ENCODE measurements around the gene NAT10. TPM values are rescaled to one million over a fixed set of nuclear protein-coding genes. Genes with fewer than 3 reads are reported as not detected.

The NAT10 gene
- total RNA-seq, 1 donor from 2014 or later = 32.2 TPM

DNA sequence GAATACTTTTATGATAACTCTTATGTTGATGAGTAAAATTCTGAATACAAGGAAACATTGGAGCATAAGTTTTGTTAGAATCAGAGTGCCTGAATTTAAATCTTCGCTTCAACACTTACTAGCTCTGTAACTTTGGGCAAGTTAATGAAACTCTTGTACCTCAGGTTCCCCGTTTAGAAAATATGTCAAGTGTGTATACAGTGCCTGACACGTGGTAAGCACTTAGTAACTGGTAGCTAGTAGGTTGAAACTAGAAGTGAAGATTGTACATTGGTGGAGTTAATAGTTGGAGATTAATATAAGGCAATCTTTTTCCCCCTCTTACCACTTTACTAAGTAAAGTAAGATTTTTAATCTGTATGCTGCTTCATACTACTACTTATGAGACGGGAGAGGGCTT, 24.8 kb upstream of the NAT10 start:
- no peaks in the 10 kb centered on the region for H3K9me3 ChIP-seq (ENCODE audit: insufficient read depth, low read depth, low read length)
- Mint-ChIP-seq H3K4me3 (ENCODE audit: unreplicated experiment) (no peak overlapping the region), H3K27me3 (ENCODE audit: low read depth, unreplicated experiment) (no peaks in the 10 kb centered on the region), H3K27ac (ENCODE audit: unreplicated experiment) (no peak overlapping the region), H3K36me3 (ENCODE audit: low read depth, unreplicated experiment) (peaks cover 28% of the 10 kb centered on the region), H3K4me1 (ENCODE audit: low read depth, unreplicated experiment) (peaks cover 21% of the 10 kb centered on the region), H3K9me3 (ENCODE audit: unreplicated experiment) (no peaks in the 10 kb centered on the region)
- no peak for DNase-seq (ENCODE audit: low read depth)
- H3K27ac ChIP-seq (ENCODE audit: low read depth, low read length) = no peak overlapping the region
- H3K4me3 ChIP-seq (ENCODE audit: insufficient read depth, low read depth, low read length) = no peak overlapping the region
- H3K27me3 ChIP-seq (ENCODE audit: insufficient read depth, low read length) = no peaks in the 10 kb centered on the region
- H2AFZ ChIP-seq (ENCODE audit: low read depth, low read length) = no peak overlapping the region
- peaks cover 83% of the 10 kb centered on the region for H4K20me1 ChIP-seq (ENCODE audit: insufficient read depth, low read length)
- peaks cover 6% of the 10 kb centered on the region for H3K4me1 ChIP-seq (ENCODE audit: insufficient read depth, low read length)
- no peak overlapping the region for H3K9ac ChIP-seq (ENCODE audit: low read length)
- no peak for TF ChIP-seq EZH2 (IDR thresholded peaks at IDR 0.05; ENCODE audit: insufficient read depth, low read length)
- TF ChIP-seq CTCF (IDR thresholded peaks at IDR 0.05; ENCODE audit: insufficient read depth, low read depth, low read length) = no peak
- no peak for FAIRE-seq
- H3K36me3 ChIP-seq (ENCODE audit: insufficient read depth, low read length) = peaks cover 73% of the 10 kb centered on the region
- no peak overlapping the region for H3K4me2 ChIP-seq (ENCODE audit: low read length)
- H3K79me2 ChIP-seq (ENCODE audit: insufficient read depth, low read length) = peaks cover 96% of the 10 kb centered on the region

DNA sequence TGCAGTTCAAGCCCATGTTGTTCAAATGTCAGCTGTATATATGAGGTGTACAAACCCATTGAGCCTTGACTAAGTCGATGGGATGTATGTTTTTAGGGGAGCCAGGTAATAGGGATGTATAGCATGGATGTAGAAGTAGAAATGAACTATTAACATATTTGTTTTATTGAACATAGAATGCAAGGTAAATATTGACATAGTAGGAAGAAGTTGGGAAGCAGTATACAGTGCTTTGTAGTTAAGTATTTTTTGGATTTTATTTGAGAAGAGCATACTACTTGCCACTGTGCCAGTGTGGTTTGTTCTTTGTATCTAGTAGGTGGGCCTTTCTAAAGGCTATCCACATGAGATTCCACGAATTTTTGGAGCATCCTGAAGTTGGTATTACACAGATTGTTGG, 20.8 kb upstream of the NAT10 start:
- H3K36me3 ChIP-seq (ENCODE audit: insufficient read depth, low read length) = peaks cover 74% of the 10 kb centered on the region
- H3K27me3 Mint-ChIP-seq (ENCODE audit: low read depth, unreplicated experiment) = no peaks in the 10 kb centered on the region
- no peak overlapping the region for H3K4me2 ChIP-seq (ENCODE audit: low read length)

More for the DNA sequence above, 20.8 kb upstream of the NAT10 start:
- DNase-seq (ENCODE audit: low read depth) = no peak
- Histone ChIP-seq H3K4me3 (ENCODE audit: insufficient read depth, low read depth, low read length) (no peak overlapping the region), H3K9ac (ENCODE audit: low read length) (no peak overlapping the region), H2AFZ (ENCODE audit: low read depth, low read length) (no peak overlapping the region), H3K27ac (ENCODE audit: low read depth, low read length) (no peak overlapping the region), H3K4me1 (ENCODE audit: insufficient read depth, low read length) (no peaks in the 10 kb centered on the region), H3K79me2 (ENCODE audit: insufficient read depth, low read length) (peaks cover 81% of the 10 kb centered on the region), H3K27me3 (ENCODE audit: insufficient read depth, low read length) (no peaks in the 10 kb centered on the region), H3K9me3 (ENCODE audit: insufficient read depth, low read depth, low read length) (no peaks in the 10 kb centered on the region), H4K20me1 (ENCODE audit: insufficient read depth, low read length) (peaks cover 67% of the 10 kb centered on the region)
- Mint-ChIP-seq H3K36me3 (ENCODE audit: low read depth, unreplicated experiment) (peaks cover 27% of the 10 kb centered on the region), H3K4me1 (ENCODE audit: low read depth, unreplicated experiment) (peaks cover 13% of the 10 kb centered on the region), H3K27ac (ENCODE audit: unreplicated experiment) (peak overlapping the region; percentile 18), H3K4me3 (ENCODE audit: unreplicated experiment) (no peak overlapping the region), H3K9me3 (ENCODE audit: unreplicated experiment) (no peaks in the 10 kb centered on the region)
- no peak for FAIRE-seq
- TF ChIP-seq EZH2 (IDR thresholded peaks at IDR 0.05; ENCODE audit: insufficient read depth, low read length) = no peak
- no peak for TF ChIP-seq CTCF (IDR thresholded peaks at IDR 0.05; ENCODE audit: insufficient read depth, low read depth, low read length)
